GM18951 (cell line): Measurements from ENCODE around the gene PPP1R9A.

Experiments
- POLR2A ChIP-seq: IDR thresholded peaks from 4 replicates; pipeline ENCODE4 v1.6.1; 2011; ENCODE audit warnings: mild to moderate bottlenecking; ENCODE audit not compliant: insufficient read length, insufficient read depth; ENCODE audit errors: extremely low read depth
- in situ Hi-C: fragments of 300-500 bp; cut with MboI; formaldehyde crosslinking; loops from one replicate; pipeline ENCODE4 v1.12.0; 2022; ENCODE audit warnings: low sequenced_read_pairs, mixed read lengths, inconsistent platforms; ENCODE audit not compliant: unreplicated experiment

The PPP1R9A gene

DNA sequence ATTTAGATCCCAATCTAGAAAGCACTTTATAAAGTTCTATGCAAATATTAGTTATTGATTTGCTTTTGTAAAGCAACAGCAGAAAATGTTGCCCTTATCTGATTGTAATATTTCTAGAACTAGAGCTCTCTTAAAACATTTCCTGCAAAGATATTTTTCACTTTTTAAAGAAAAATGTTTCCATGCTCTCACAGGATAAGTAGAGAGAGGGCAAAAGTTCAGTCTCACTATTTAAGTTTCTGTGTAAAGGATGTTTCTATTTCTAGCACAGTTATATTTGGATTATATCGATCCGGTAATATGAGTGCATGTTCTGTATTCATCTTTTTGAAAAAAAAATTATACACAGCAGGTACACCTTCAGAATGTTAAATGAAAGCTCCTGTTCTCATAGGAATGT is 334.9 kb downstream of the PPP1R9A start:
- in situ Hi-C loops: no loop called here
- no peak for TF ChIP-seq POLR2A

DNA sequence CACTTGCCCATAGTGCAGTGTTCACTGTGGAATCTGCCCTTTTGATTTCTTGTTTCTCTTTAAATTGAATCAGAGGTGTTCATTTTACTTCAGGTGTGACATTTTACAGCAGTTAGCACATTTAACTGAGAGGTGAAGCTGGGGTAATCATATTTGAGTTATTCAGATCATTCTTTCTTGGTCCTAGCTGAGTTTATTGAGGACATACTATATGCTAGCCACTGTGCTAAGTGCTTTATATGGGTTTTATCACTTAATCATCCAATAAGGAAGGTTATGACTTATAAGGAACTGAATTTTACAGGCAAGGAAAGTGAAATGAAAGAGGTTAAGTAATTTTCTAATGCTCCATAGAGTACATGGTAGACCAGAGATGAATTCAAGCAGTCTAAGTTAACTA is 337.2 kb downstream of the PPP1R9A start:
- in situ Hi-C loops: no loop called here

DNA sequence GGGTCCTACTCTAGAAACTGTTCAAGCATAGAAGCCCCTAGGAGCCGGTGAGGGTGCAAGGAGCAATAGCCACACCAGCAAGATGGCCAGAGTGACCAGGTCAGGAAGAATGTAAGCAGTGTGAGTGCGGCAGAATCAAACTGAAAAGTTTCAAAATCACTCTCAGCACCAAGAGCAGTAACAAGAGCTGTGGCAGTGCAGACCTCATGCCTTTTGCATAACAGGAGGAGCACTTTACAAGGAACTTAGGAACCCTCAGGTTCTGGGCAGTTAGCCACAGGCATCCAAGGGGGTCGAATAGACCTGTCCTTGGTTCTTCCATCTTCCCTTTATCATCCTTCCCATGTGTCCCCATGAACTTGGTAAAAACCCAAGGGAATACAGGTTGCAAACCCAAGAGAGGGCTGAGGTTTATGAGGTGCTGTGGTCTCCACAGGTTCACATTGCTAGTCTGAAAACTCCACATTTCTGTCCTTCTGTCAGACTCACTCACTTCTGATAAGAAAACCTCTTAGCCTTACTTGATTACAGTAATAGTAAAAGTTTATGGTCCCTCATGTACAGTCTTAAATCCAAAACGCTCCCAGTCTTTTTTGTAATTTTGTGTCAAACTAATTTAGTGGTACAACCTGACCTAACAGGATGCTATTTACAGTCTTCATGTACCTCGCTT is 338.6 kb downstream of the PPP1R9A start:
- in situ Hi-C loops: no loop called here
- no peak for TF ChIP-seq POLR2A

More for the DNA sequence above, 337.2 kb downstream of the PPP1R9A start:
- TF ChIP-seq POLR2A: no peak

DNA sequence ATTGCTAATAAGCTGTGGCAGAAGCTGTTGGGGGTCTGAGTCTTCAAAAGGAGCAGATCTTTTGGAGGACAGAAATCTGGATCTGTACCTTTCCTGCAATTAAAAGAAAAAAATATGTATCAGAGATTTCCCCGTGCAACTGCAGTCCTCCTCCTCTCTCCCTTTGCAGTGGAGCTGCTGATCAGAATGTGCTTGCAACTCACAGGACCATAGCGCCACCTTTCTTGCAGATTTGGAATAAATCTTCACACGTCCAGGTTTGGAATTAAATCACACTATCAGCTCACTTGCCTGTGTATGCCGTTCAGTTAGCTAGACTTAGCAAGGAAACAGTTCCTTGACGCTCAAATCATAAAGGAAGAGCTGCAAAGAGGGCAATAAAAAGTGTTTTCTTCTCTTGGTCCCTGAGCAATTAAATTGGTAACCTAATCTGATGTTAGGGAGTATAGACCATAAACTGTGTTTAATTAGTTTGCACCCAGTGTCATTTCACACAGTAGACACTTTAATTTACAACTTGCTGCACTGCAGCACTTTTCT is 339.5 kb downstream of the PPP1R9A start:
- in situ Hi-C loops: no loop called here

DNA sequence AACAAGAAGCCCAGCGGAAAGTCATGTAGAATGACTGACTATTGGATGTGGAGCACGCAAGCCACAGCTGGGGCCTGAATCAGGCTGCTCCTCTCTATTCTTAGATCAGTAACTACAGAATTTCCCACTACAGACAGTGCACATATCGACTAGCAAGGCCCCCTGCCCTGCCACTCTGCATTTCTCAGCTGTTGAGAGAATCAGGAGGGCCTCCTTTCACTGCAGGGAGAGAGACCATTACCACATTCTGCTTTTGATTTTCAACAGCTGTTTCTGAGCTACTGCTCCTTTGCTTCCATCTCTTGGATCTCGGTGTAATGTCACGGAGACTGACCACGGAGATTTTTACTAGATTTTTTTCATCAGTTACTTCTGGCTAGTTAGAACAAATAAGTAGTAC is 343.2 kb downstream of the PPP1R9A start:
- in situ Hi-C loops: no loop called here
- no peak for TF ChIP-seq POLR2A

More for the DNA sequence above, 339.5 kb downstream of the PPP1R9A start:
- no peak for TF ChIP-seq POLR2A

DNA sequence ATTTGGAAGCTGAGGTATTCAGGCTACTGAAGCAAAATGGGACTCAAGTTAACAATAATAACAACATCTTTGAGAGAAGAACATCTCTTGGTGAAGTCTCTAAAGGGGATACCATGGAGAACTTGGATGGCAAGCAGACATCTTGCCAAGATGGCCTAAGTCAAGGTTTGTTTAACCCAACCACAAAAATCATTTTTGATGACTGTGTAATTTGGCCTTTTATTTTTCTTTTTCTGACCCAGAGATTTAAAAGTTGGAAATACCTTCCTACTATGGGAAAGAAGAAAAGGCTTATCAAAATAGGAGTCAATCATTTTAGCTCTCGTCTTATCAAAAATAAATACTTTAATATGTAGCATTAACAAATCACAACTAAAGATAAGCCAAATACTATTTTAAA is 344.6 kb downstream of the PPP1R9A start:
- in situ Hi-C loops: no loop called here
- TF ChIP-seq POLR2A: no peak

DNA sequence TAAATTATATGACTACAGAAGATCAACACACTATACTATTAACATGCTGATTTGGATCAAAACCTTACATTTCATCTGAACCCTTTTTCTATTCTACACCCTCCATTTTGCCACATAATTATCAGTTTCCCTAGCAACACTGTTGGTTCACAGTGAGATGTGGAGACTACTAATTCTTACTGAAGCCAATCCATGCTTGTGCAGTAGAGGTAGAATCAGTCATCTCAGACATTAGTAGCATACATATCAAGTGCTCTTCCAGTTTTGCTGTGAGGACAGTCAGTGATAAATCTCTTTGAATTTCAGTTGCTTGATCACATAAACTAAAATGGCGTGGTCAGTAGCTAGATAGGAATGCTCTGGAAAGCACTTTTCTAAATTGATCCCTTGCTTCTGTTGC is 346.6 kb downstream of the PPP1R9A start:
- in situ Hi-C loops: no loop called here
- TF ChIP-seq POLR2A: no peak

DNA sequence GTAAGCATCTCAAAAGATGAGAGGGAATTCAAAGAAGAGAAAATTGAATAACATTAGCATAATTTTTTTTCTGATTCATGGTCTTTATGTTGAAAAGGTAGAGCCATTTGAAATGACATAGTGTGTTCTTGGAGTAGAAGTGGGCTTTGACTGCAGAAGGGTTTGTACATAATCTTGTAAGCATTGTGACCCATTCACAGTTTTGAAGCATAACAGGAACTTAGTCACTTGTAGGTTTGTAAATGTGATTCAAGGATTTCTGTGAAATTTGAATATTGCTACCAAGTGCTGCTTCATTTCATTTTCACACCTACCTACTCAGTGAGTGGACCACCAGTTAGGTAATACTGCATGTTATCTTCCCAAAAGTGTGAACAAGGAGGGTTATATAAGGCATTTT is 348.3 kb downstream of the PPP1R9A start:
- in situ Hi-C loops: no loop called here
- no peak for TF ChIP-seq POLR2A

DNA sequence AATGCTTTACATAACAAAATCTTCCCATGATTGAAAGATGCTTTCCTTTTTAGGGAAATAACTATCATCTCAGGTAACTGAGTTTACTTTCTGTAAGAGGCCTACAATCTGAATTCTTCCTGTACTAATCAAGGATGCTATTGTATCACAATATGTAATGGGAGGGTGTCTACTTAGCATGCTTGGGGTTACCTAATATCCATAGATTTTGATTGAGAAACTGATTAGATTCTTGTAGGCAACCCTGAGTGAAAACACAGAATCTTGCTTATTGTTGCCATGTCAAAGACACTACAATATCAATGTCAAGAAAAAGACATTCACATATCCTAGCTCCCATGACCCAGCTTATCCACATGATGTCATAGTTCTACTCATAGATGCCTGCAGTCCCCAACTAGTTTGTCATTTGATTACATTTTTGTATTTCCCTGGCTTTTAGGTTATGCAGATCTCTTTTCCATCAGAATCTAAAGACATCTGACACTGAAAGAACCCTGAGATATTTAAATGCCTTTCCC is 354.6 kb downstream of the PPP1R9A start:
- in situ Hi-C loops: no loop called here
- TF ChIP-seq POLR2A: no peak

DNA sequence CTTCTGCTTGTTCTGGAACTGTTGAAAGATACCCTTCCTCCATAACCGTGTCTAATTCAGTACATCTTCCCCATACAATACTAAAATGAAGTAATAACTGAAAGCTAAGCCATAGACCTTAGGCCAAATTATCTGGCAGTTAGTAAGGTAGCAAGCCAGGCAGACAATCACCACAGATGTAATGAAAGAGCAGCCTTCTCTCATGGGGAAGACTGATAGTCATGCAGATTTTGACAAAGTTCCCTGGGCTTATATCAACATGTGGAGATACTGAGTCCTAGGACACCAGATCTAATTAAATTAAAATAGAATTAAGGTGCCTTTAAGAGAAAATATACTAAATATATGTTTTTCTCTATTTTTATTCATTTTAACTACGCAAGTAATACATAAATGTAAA is 355.5 kb downstream of the PPP1R9A start:
- TF ChIP-seq POLR2A: no peak
- in situ Hi-C loops: no loop called here

DNA sequence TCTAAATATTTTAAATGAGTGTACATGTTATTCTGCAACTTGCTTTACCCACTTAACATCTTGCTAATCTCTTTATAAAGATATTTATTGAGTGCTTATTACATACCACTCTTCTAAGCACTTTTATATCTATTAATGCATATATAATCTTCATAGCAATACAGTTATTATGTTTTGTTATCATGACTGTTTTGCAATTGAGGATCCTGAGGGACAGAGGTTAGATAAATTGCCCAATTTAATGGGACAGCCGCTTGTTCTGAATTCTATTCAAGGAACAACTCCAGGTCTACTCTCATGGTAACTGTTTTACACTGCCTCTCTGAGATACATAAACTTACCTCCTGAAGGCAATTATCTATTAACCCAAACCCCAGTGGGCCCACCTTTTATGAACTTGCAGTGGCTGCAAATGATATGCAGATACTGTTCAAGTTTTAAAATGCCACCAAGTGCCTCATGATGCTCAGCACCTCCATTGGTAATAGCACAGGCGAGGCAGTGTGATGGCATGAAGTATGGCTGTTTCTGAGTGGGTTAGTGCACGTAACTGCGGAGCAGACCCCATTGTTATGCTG is 356.5 kb downstream of the PPP1R9A start:
- in situ Hi-C loops: no loop called here
- no peak for TF ChIP-seq POLR2A

DNA sequence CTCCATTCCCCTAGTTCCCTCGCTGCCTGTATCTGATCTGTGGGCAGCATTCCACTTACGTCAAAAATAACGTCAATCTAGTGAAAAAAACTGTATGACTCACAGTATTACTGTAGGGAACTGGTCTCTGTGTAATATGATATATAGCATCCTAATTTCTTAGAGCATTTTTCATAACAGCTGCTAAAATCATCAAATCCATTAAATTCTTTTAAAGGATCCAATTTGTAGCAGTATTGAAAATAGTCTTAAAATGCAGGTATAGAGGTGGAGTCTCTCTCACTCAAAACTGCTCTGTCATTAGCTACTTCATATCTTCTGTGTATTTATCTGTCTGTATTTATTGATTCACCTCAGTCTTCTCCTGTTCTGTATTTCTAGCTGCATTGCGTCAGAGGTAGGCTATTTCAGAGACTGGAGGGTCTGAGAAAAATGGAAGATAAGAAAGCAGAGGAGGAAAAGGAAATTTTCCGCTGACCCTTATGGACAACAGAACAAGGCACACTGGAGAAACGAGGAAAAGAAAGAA is 357.0 kb downstream of the PPP1R9A start:
- no peak for TF ChIP-seq POLR2A
- in situ Hi-C loops: no loop called here

DNA sequence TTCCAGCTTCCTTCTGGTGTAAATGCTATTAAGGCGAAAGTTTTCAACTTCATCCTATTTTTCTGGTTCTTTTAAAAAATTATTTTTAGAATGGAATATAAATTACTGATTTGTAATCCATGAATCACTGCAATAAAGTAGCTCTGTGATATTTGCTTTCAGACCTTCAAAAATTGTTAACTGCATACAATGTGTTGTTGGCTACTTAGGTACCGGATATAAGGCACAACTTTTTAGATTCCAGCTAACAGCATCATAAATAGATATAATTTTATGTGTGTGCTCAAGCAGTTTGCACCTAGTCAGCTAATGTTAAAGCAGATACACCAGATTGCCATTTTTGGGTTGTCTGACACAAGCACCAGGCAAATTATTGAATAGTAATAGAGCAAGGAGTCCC is 358.2 kb downstream of the PPP1R9A start:
- no peak for TF ChIP-seq POLR2A
- in situ Hi-C loops: no loop called here

DNA sequence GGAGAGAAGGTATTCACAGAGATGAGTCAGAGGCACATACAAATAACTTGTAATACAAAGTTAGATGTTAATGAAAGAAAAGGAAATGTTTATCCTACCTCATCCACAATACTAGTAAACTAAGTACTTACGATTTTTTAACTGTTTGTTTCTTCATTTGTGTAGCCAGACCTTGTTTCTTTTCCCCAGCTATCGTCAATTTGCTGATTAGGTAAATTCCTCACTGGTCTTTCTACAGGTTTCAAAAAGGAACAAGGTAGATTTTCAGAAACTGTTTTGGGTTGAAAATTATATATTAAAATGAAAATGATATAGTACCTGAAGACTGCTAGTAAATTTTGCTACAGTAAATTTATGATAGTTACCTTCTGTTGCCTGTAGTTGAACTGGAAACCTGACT is 360.4 kb downstream of the PPP1R9A start:
- TF ChIP-seq POLR2A: no peak
- in situ Hi-C loops: no loop called here

DNA sequence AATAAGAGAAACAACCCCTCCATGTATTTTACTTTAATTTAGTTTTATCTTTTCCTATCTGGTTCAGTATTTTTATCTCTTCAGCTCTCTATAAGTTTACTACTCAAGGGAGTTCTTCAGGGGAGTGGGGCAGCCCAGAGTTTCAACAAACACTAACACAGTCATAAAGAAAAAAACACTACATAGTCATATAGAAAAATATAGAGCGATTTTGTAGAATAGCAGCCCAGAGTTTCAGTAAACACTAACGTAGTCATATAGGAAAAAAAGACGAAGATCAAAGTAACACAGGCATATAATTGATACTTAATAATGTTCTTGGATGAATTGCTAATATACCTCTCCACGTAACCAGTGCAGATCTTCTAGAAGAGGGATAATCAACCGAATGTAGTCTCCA is 362.2 kb downstream of the PPP1R9A start:
- in situ Hi-C loops: no loop called here
- TF ChIP-seq POLR2A: no peak
